Stimulated activated CD8-positive, alpha-beta memory T cell treated with anti-CD3 and anti-CD28 coated beads, Interleukin-7, amount 100 ng/mL, for 24 hours (primary cell): ENCODE data around the gene ATG16L1.

Source experiments
- DNase-seq: peaks from one replicate; pipeline ENCODE4 v3.0.0-alpha.2; 2020; ENCODE audit warnings: low read depth

Gene ATG16L1

DNA sequence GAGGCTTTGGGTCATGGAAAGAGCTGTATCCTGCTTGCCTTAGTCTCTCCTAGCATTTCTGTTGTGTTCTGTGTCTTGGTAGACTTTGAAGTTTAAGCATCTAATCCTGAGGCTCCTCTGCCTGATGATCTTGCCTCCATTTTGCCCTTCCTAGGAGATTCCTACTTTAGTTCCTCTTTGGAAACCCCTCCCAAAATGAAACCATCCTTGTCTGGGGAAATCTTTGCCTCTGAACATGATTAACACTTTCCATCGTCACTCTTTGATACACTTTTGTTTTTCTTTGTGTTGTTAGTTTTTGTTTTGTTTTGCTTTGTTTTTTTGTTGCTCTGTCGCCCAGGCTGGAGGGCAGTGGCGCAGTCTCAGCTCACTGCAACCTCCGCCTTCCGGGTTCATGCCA lies 9.2 kb downstream of the ATG16L1 start:
- DNase-seq: no peak

DNA sequence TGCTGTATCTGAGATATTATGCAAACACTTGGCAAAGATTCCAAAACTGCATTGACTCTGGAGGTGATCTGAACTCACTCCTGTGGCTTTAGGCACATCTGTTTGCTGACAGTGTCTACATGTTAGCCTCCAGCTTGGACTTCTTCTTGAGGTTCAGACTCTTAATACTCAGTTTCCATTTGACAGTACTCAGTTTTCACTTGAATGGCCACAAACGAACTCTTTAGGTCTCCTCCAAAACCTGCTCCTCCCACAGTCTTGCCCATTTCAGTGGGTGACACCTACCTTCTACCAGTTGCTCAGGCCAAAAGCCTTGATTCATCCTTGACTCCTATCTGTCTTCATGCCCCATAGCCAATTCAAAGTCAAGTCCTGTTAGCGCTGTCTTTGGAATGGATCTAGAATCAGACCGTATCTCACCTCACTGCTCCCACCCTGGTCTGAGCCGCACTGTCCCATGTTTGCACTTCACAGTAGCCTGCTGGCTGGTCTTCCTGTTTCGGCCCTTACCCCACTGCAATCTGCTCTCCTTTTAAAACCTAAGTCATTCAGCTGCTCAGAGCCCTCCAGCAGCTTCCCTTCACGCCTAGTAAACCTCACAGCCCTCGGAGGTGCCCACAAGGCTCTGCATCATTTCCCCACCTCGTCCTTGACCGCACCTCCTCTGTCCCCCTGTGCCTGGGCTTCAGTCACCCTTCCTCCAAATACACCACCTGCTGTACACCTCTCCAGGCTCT lies 10.5 kb downstream of the ATG16L1 start:
- no peak for DNase-seq

DNA sequence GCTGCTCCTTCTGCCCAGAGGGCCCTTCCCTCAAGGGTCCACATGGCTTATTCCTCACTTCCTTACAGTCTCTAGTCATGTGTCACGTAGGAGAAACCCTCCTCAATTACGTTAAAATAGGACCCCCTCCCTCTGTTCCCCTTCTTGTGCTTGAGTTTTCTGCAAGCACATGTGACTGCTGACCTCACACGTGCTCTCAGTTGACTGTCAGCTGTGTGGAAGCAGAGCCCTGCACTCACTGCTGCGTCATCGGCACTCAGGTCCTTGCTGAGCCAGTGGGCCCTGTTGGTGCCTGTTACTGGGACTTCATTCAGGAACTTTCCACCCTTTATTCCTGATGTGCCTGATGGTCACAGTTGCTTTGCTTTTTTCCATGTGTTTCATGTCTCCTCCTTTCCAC lies 11.1 kb downstream of the ATG16L1 start:
- DNase-seq: no peak

DNA sequence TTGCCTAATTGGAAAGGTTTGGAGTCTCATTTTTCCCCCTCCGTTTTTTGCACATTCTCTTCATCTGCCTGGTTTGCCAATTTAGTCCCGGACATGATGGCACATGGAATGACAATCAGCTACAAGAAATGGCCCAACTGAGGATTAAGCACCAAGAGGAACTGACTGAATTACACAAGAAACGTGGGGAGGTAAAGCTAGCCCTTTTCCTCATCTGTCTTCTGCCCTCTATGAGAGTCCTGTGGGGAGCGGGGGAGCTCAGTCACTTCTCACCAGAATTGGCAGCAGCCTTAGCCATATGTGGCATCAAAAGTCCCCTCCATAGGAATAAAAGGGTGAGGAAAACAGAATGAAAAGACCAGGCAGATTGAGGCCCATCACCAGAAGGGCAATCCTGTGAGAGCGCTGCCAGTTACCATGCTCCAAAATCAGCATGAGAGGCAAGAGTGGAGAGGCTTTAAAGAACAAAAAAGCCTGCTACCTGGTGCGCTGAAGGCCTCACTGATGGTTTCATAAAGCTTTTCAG lies 11.6 kb downstream of the ATG16L1 start:
- DNase-seq: no peak

DNA sequence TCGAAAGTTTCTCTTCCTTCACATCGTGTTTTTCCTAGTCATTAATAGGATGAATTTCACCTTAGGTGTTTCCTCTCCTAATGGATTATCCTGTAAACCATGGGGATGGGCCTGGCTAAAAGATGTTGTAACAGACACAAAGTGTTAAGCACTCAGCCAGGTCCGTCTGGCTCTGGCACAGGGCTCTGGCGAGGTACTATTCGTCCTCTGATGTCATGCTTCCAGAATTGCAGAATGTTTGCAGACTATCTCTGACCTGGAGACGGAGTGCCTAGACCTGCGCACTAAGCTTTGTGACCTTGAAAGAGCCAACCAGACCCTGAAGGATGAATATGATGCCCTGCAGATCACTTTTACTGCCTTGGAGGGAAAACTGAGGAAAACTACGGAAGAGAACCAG lies 13.2 kb downstream of the ATG16L1 start:
- no peak for DNase-seq

DNA sequence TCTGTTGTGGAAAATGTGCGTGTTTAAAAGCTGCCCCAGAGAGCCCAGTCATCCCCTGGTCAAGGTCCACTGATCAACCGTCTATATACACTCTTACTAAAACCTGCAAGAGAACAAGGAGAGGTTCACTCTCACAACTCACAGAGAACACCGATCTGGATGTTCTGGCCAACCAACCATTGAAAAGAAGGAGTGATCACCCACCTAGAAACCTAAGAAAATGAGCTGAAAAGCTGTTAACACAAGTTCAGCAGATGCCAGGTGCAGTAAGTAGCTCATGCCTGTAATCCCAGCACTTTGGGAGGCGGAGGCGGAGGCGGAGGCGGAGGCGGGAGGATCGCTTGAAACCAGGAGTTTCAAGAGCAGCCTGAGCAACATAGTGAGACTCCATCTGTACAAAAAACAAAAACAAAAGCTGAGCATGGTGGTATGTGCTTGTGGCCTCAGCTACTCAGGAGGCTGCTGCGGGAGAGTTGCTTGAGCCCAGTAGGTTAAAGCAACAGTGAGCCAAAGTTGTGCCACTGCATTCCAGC lies 14.5 kb downstream of the ATG16L1 start:
- no peak for DNase-seq

DNA sequence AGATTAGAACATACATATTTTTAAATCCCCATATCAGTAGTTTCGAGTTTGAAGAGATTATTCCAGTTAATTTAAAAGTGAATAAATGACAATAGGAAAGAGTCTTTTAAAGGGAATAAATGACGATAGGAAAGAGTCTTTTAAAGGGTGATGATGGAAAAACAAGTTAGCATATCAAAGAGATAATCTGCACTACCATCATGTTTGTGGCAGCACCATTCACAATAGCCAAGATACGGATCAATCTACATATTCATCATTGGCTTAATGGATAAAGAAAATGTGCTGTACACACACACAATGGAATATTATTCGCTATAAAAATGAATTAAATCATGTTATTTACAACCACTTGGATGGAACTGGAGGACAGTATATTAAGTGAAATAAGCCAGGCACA lies 15.0 kb downstream of the ATG16L1 start:
- no peak for DNase-seq

DNA sequence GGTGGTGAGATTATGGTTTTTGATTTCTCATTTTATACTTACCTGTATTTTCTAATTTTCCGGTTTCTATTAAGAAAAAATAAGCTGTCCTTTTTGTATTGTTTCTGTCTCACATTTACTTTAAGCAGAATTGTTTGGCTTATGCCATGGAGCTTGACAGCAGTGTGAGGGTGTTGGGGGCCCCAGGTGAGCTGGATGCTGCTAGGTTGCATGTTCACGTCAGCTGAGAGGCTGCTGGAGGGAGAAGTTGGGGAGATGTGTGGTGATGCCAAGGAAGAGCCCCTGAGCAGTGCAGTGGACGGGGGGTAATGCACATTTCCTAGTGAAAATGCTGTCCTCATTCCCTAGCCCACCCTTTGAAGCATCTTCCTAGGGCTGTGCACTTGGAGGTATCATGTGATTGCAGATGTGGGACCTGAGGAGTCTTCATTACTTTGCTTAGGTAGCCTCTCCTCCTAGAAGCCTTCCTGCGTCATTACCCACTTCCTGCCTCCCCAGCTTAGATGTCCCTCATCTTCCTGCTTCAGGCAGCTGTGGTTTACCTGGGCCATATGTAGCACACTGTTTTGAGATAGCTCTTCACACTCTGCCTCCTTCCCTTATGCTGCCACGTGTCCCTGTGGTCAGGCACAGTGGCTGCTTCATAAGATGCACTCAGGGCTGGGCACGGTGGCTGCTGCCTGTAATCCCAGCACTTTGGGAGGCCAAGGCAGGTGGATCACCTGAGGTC lies 16.2 kb downstream of the ATG16L1 start:
- peak; percentile 26 for DNase-seq

DNA sequence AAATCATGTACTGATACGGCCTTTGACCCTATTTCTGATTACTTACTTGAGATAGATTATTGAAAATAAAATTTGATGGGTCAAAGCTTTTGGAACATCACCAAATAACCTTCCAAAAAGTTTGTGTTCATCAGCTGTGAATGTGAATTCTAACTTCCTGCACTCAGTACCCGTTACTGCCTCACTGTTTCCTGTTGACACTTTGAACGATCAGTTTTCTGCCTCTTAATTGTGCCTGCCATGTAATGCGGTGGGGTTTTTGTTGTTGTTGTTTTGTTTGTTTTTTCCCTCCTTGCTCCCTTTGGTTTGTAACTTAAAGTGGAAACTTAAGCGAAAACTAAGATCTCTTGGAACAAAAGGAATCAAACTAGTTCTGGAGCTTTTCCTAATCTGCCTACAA lies 18.9 kb downstream of the ATG16L1 start:
- no peak for DNase-seq

DNA sequence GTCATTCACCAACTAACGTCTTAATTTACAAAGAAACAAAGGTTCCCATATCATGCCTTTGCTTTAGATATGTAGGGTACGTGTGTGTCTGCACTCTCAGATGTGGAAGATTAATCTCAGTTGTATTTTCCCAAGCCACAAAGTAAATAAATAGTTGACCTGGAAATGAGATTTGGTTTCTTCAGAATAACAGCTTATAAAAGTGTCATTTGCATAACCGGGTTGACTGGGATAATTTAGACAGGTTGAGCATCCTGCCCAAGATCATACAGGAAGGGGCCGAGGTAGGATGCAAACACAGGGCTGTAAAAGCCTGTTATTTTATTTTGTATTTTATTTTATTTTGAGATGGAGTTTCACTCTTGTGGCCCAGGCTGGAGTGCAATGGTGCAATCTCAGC lies 19.5 kb downstream of the ATG16L1 start:
- no peak for DNase-seq

DNA sequence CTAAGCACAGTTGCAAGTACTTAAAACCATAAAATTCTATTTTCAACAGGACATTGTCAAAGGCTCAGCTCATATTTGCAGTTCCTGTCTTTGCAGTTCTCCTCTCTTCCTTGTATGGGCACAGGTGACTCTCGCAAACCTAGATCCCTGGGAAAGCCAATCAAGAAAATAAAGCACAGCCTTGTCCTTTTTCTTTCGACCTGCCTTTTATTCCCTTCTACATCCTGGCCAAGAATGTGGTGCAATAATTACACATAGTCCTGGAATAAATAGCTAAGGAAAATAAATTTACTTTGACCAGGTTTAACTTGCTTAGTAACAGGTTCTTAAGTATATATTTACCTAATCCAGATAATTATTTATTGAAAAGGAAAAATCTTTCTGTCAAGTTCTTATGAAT lies 20.2 kb downstream of the ATG16L1 start:
- DNase-seq: no peak

DNA sequence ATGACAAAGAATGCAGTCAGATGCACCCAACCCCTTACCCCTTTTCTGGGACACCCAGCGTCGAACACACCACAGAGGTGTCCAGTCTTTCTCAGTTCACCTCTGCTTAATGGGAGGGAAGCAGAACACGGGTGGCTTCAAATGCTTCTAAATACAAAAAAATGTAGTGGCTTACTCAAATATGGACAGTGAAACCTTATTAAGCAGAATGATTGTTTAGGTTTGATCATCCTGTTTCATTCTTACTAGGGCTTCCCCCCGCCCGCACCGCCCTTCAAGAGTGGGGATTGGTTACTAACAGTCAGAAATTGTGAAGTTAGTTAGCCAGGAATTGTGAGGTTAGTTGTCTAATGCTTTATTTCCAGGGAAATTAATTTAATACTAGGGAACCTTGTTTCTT lies 21.6 kb downstream of the ATG16L1 start:
- no peak for DNase-seq

DNA sequence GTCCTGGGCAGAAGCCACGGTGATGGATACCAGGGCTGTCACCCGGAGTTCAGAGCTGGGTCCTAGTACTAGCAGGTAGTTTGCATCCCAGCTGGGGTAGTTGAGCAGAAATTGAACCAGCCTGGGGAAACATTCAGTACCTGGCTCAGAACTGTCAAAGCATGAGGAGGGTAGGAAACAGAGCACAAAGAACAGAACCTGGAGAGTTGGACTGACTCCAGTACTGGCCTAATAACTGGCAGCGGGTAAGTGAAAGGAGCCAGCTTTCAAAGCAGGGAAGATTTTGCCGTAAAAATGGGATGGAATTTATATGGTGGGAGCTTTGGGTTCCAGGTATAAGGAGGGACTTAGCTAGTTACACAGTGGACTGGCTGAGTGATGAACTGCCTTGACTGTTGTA lies 23.8 kb downstream of the ATG16L1 start:
- no peak for DNase-seq

DNA sequence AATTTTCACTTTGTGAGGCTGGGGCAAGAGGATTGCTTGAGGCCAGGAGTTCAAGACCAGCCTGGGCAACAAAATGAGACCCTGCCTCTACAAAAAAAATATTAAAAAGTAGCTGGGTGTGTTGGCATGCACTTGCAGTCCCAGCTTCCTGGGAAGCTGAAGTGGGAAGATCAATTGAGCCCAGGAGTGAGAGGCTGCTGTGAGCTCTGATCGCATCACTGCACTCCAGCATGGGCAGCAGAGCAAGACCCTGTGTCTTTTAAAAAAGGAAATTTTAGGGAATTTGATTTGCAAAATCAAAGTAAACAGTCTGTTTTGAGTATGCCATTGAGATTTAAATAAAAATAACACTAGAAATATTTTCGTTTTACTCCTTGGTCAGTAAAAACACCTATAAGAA lies 27.4 kb downstream of the ATG16L1 start:
- DNase-seq: no peak

DNA sequence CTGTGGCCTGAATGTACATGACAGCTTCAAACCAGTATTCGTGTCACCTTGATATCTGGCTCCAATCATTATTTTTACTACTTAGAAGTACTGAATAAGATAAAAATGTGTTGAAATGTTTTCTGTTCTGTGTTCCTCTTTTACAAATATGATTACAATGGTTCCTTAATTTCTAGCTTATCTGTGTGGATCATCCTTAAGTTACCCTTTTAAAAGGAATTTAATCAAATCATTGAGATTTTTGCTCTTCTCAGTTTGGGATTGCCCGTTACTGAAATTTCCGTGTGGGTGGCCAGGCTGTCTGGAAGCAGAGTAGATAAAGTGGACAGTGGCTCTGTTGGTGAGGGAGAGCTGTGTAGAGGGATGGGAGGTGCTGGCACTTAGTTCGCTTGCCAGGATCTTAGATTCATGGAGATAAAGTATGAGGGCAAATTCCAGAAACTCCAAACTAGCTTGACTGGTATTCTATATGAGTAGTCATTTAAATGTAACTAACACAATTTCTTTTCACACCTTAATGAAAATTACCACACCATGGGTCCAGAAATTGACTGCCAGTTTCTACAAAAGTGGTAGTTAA lies 28.7 kb downstream of the ATG16L1 start:
- DNase-seq: no peak

DNA sequence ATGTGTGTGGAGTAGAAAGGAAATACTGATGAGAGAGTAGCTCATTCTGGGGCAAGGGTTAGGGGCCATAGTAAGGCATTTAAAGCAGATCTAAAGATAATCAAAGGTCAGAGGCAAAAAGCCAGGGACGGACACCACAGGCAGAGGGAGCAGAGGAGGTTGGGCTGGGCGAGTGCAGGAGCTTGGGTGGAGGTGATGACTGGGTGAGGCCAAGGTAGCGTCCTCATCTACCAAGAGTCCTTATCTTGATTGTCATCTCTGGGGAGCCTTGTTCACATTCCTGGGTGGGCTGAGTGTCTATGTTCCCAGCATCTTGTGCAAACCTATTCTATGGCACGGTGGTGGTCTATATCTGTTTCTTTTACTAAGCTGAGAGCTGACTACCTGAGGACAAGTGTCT lies 30.1 kb downstream of the ATG16L1 start:
- no peak for DNase-seq

DNA sequence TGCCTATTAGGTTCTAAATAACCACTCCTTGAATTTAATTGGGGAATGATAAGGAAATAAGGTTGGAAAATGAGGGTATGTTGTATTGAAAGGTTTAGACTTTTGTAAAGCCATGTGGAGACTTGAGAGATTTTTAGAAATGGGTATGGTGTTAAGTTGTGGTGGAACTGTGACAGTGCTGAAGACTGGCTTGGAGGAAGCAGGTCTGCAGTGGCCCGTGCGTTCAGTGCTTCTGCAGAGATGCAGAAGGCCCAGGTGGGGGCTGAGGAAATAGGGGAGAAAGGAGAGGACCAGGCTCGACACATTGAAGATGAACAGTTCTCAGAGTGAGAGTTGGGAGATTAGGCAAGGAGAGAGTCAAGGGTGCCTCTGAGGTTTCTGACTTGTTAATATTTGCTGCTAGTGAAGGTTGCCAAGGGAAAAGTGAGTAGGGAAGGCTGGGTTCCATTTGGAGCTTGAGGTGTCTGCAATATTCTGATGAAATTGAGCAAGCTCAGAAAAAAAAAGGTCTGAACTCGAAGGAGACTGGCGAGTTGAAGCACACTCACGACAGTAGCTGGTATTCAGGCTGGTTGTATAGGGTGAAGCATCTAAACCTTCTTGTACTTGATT lies 30.6 kb downstream of the ATG16L1 start:
- DNase-seq: no peak

DNA sequence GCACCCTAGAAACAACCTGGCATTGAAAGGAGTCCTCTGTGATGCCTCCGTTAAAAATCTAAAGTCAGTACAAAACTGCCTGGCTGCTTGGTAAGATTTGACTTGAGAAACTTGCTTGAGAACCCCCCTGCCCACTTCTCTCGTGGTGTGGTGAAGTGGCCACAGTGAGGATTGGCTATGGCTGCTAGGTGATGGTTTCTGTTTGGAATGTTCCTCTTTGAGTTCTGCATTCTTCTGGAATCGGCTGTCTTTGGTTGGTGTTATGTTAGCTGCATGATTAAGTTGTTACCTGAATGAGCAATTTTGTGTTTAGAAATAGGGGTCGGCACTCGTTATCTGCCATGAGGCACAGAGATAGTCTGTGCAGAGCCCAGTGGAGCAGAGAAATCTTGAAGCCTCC lies 34.4 kb downstream of the ATG16L1 start:
- DNase-seq: no peak

DNA sequence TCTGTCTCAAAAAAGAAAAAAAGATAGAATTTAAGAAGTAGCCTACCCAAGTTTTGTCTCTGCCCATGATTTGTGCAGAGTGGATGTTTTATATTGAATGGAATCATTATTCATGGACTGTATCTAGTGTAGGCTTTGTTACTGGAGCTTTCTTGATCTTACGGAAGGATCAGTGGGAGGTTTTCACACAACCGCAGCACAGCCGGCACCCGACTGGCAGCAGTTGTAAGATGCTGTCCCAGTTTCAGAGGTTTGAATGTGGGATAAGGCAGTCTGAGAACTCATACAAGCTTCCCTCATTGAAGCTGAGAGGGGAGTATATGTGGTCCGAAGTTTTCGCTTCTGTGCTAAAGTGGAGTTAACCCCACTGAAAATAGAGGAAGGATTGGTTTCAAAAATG lies 36.4 kb downstream of the ATG16L1 start:
- DNase-seq: no peak

DNA sequence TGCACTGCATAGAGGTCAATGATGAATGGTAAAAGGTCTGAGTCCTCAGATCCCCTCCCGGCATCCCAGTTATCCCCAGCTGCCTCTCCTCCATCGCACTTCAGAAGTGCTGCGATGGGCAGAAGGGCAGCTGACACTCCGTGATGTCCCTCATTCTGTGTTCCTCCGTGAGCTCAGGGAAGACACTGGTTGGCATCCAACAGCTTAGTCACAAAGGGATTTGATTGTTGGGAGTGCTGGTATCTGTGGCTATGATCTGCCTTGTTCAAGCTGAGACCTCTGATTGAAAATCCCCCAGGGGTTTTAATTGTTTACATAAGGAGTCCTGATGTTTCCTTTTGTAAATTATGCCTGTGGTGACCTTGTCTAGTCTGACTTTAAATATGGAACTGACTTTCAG lies 37.2 kb downstream of the ATG16L1 start:
- DNase-seq: no peak

DNA sequence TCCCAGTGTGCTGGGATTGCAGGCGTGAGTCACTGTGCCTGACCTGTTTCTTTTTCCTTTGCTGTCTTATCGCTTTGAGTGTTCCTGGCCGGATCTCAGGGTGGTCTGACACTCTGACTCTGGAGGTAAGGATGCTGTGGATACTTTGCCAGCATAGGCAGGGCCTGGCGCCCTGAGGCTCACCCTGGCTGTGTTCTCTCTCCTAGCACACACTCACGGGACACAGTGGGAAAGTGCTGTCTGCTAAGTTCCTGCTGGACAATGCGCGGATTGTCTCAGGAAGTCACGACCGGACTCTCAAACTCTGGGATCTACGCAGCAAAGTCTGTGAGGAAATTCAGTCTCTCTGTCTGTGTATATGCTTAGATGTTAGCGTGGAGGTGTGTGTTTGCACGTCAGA lies 38.2 kb downstream of the ATG16L1 start:
- DNase-seq: no peak

DNA sequence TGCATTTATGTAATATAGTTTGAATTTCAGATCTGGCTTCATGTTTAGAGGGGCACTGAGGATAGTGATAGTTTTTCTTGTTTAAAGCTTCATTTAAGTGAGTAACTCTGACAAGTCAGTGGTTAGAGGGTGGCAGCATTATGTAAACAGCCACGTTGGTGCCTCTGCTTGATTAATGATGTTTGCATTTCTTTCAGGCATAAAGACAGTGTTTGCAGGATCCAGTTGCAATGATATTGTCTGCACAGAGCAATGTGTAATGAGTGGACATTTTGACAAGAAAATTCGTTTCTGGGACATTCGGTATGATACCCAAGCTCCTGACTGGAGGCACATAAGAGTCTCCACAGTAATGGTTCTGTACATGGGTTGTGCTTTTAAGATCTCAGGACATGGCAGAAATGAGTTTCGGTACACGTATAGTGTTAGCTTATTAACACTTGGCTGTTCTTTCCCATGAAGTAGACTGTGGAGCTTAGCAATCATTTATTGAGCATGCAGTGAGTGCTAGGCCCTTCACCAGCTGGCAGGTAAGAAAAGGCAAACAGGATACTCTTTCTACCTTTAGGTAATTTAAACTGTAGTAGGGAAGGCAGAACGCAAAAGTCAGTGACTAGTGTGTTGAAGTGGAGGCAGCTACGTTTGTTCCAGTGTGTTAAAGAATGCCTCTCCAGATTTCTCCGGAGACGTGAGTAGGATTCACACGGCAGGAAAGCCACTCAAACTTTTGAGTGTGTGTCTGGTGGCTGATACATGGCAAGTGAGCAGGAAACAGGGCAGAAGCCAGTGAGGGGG lies 38.8 kb downstream of the ATG16L1 start:
- no peak for DNase-seq
